CD4-positive, alpha-beta T cell treated with Interleukin-1 beta for 1 hour (primary cell): ENCODE results near the gene TRAPPC5.

Experiments used
- DNase-seq, 2 donors: peaks; one replicate each; pipeline ENCODE4 v3.0.0-alpha.2; 2020 to 2022

The TRAPPC5 gene

DNA sequence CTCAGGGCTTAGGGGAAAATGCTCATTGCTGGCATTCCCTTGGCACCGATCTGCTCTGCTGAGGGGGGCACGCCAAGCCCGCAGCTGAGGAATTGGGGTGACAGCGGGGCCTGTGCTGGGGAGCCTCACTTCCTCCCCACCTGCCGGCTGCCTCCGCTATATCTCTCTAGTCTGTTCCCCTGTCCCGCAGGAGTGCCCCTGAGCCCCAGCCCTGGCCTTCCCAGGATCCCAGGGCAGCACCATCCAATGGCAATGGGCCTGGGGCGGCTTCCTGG lies 34.3 kb upstream of the TRAPPC5 start:
- DNase-seq, result no peak

DNA sequence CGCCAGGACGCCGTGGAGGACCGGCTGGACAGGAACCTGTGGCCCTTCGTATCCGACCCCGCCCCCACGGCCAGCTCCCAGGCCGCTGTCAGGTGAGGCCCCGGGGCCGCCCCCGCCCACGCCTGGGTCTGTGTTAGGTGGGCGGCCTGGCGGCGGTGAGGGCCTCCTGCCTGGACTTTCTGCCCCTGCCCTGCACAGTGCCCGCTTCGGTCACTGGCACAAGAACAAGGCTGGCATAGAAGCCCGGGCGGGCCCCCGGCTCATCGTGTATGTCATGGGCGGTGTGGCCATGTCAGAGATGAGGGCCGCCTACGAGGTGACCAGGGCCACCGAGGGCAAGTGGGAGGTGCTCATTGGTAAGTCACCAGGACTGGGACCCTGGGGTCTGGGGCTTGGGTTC lies 33.5 kb upstream of the TRAPPC5 start:
- no peak for DNase-seq

DNA sequence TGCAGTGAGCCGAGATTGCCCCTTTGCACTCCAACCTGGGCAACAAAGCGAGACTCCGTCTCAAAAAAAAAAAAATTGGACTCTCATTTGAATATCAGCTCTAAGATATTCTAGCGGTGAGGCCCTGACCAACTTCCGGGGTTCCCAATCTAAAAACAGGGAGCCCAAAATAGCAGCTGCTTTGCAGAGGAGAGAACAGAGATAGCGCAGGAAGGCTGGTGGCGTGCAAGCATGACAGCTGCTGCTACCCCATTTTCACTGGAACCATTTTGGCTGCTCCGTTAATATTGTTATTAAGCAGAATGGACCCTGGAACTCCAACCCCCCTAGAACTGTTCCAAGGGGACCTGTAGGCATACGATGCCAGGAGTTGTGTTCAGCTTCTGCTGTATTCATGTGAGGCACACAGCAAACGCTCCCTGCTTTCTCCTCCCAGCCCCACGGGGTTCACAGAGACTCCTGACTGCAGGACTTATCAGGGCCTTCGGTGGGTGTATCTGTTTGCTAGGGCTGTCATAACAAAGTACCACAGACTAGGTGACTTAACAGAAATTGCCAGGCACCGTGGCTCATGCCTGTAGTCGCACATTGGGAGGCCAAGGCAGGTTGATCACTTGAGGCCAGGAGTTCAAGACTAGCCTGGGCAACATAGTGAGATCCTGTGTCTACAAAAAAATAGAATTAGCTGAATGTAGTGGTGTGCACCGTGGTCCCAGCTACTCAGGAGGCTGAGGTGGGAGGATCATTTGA lies 32.2 kb upstream of the TRAPPC5 start:
- DNase-seq, result no peak

DNA sequence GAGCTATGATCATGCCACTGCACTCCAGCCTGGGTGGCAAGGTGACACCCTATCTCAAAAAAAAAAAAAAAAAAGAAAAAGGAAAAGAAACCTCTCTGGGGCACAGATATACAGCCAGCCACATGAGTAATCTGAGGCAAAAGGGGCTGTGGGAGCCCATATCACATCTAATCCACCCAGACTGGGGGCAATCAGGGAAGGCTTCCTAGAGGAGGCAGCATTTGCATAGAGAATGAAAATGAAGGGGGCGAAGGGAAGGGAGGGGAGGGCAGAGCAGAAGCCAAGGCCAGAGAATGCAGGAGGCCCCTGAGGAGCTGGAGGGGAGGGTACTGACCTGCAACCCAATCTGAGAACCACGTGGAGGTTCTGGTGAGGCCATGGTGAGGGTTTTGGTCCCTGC lies 30.5 kb upstream of the TRAPPC5 start:
- no peak for DNase-seq

DNA sequence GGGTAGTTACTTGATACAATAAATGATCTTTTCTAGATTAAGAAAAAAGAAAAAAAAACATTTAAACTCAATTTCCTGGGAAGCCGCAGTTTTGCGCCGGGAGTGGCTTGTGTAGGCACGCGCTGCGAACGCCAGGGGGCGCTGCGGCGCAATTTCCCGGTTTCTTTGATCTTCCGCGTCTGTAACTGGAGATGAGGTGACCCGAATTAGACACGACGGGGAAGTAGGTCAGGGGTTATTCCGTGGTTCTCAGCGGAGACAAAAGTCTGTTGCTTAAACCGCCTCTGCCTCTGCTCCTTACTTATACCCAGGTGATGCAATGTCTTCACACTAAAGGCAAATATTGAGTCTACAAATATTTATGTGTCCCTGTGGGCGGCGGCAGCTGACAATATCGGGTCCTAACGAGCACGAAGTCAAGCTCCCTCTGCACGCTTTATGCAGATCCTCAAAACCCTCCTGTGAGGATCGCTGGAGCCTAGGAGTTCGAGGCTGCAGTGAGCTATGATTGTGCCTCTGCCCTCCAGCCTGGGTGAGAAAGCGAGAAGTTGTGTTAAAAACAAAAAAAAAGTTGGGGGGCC lies 28.5 kb upstream of the TRAPPC5 start:
- peak; percentile 86 to 88 for DNase-seq

DNA sequence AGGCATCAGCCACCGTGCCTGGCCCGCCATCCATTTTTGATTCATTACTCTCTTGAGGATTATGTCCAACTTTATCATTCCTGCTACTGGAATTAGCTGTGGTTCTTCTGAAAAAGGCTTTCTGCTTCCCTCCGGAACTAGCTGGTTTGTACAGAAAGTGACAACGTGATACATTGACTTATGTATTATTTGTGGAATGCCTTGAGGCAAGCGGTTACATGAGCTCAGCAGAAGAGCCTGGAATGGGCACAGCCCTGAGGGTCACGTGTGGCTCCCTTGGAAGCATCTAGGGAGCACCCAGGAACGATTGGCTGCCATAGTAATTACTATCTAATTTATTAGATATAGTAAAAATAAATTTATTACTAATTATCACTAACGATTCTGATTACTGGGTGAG lies 26.2 kb upstream of the TRAPPC5 start:
- no peak for DNase-seq

DNA sequence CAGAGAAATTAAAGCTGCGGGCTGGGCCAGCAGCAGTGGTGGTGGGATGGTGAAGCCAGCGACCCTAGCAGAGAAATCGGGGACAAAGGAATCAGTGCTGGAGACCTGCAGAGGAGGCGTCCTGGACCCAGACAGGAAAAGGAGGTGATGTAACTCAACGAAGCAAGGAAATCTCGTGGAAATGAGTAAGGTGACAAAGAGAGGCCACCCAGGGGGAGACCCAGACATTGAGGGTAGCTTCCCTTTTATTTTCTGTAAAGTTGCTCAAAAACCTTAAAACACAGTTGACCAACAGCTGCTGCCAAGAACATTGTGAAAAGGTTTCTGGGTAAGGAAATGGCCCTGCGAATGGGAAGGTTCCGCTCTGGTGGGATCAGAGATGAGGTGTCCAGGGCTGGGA lies 25.1 kb upstream of the TRAPPC5 start:
- peak in 1 of 2 donors; percentile 49 for DNase-seq

DNA sequence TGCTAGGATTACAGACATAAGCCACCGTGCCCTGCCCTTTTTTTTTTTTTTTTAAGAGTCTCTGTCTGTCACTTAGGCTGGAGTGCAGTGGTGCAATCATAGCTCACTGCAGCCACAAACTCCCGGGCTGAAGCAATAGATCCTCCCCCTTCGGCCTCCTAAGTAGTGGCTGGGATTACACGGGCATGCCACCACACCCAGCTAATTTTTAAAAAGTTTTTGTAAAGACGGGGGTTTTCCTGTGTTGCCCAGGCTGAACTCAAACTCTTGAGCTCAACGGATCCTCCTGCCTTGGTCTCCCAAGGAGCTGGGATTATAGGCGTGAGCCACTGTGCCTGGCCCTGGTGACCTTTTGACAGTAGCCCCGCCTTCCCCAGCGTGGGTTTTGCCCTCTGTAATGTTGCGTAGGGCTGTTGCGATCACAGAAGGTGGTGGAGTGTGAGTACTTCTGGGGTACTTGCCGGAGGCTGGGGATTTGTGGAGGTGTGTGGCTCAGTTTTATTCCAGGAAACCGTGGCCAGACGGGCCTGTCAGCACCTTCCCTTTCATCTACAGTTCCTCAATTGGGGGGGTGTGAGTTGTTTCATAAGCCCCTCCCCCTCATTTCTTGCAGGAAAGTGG lies 23.4 kb upstream of the TRAPPC5 start:
- peak in 1 of 2 donors; percentile 79 for DNase-seq

DNA sequence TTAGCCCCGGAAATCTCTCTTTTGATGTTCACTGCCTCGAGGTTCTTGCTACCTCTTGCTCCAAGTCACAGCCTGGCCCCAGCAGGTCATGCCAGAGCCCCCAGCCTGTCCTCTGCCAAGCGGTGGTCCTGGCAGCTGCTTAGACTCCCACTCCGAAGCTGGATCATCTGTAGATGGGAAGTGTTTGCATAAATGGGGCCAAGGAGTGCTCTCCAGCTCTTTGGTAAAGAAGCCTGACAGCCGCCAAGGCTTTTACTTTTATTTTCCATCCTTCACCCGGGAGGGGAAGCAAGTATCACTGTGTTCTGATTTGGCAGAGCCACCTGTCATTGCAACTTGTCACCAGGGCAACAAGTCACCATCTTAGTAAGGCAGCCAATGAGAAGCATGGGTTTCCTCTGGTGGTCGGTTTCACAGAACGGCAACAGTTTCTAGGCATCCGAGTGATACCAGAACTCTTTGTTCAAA lies 22.4 kb upstream of the TRAPPC5 start:
- DNase-seq, result peak; percentile 65 to 72

DNA sequence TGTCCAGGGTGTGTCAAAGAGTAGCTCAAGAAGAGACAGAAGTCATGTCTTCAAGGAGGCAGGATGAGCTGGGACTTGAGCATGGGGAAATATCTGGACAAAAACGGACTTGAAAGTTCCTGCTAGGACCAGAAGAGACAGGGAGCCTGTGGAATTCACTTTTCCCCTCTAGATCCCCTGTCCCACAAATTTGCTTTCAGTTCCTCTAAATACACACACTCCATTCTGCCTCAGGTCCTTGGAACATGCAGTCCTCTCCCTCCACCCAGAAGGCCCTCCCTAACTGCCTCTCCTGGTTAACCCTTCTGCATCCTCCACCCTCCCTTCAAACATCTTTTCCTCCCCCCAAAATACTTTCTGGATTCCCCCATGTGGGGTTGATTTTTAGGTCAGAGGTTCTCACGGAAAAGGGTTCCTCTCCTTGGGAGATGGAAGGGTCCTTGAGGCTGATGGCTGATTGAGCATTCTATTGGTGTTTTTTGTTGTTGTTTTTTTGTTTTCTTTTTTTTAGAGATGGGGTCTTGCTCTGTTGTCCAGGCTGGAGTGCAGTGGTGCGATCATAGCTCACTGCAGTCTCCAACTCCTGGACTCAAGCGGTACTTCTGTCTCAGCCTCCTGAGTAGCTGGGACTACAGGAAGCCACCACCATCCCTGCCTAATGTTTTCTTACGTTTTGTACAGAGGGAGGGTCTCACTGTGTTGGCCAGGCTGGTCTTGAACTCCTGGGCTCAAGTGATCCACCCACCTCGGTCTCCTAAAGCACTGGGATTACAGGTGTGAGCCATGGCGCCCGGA lies 18.7 kb upstream of the TRAPPC5 start:
- DNase-seq, result no peak

DNA sequence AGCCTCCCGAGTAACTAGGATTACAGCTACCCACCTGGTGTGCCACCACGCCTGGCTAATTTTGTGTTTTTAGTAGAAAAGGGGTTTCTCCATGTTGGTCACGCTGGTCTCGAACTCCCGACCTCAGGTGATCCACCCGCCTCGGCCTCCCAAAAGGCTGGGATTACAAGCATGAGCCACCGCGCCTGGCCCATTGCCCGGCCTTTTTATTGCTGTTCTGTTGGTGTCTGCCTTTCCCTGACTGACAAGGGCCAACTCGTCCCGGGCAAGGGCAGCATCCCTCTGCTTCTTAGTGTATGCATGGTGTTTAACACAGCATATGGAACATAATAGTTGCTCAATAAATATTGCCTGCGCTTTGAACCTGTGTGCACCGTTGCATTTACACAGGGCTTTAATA lies 18.0 kb upstream of the TRAPPC5 start:
- no peak for DNase-seq

DNA sequence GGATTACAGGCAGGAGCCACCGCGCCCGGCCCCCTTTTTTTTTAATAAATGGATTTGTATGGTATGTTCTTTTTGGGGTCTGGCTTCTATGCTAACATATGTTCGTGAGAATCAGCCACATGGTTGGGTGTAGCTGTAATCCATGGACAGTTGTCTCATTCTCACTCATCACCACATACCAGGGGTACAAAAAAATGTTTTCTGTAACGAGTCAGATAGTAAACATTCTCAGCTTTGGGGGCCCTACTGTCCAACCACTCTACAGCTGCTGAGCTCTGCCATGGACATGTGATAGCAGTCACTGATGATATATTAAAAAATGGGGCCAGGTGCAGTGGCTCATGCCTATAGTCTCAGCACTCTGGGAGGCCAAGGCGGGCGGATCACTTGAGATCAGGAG lies 16.9 kb upstream of the TRAPPC5 start:
- DNase-seq, result no peak

DNA sequence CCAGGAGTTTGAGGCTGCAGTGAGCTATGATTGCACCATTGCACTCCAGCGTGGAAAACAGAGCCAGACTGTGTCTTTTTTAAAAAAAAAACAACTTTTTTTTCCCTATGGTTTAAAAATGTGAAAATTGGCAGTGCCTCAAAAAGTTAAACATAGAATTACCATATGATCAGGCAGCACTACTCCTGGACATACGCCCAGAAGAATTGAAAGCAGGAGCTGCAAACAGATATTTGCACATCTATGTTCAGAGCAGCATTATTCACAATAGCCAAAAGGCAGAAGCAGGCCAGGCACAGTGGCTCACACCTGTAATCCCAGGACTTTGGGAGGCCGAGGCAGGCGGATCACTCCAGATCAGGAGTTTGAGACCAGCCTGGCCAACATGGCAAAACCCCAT lies 15.6 kb upstream of the TRAPPC5 start:
- no peak for DNase-seq

DNA sequence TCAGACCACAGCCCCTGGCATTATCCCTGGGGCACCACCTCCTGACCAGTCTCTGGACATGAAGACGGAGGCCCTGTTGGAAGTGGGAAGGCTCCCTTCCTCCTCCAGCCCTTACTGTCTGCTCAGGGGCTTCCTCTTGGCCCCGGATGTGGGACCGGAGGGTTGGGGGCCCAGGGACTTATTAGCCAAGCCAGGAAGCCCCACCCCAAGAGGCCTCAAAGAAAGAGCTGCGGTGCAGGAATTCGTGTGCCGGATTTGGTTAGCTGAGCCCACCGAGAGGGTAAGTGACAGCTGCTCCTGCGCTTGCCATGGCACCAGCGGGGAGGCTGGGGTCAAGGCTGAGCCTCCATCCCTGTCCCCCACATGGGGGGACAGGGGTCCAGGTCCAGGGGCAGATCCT lies 11.8 kb upstream of the TRAPPC5 start, which contains the start of gene RETN:
TSS of gene RETN (plus strand) at position 208 of the 400 bp plus-strand sequence. CDS start 278 bp downstream, outside the sequence.
- no peak for DNase-seq

DNA sequence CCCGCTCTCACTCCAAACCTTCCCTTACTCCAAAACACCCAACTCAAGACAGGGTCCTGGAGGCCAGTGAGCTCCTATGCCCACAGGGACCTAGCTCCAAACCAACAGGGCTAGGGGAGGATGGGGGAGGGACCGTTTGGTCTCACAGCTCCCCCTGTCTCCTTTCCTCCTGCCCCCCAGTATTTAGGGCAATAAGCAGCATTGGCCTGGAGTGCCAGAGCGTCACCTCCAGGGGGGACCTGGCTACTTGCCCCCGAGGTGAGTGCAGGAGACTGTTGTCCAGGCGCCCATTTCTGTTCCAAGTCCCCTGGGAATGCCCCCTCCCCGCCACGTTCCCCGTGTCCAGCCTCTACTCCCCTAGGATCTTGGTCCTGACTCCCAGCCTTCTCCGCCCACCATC lies 11.0 kb upstream of the TRAPPC5 start:
- no peak for DNase-seq

DNA sequence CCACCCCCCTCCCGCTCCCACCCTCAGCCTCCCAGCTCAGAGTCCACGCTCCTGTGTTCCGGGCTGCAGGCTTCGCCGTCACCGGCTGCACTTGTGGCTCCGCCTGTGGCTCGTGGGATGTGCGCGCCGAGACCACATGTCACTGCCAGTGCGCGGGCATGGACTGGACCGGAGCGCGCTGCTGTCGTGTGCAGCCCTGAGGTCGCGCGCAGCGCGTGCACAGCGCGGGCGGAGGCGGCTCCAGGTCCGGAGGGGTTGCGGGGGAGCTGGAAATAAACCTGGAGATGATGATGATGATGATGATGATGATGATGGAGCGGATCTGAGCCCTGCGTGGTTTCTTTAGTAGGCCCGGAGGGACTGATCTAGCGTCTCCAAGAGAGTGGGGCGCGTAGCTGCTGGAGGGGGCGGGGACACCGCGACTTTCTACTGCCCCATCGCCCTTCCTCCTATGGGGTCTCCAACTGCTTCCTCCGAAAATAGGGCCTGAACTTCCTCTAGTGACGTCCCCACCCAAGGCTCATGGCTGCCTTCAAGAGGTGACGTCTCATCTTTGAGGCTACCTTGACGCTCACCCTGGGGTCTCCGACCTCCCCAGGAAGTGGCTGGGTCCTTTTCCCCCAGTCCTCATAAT lies 10.4 kb upstream of the TRAPPC5 start:
- peak in 1 of 2 donors; percentile 61 for DNase-seq

DNA sequence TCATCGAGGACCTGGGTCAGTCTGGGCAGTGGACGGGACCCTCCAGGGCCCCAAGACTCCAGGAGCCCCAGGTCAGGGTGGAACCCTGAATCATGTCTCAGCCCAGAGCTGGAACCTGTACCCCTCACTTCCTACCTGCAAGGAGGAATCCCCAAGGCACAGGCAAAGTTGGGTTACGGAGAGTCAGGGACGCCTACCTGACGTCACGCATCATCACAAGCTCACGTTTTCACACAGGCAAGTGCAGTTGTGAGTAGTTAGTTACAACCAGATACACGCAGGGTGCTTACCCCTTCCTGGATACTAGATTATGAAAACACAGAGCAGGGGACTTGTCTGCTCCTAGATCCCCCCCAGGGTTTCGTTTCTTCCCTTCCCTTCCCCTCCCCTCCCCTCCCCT lies 9.8 kb upstream of the TRAPPC5 start:
- no peak for DNase-seq

DNA sequence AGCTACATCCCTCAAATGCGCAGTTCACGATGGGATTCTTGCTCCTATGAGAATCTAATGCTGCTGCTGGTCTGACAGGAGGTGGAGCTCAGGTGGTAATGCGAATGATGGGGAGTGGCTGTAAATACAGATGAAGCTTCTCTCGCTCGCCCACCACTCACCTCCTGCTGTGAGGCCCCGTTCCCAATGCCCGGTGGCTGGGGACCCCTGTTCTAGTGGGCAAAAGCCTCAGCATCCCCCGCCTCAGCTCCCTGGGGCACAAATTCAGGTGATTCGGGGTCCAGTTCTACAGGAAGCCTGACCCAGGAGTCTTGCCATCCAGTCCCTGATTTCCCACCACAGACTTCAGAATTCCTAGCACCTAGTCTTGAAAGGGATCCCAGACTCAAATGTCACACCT lies 8.1 kb upstream of the TRAPPC5 start:
- no peak for DNase-seq

DNA sequence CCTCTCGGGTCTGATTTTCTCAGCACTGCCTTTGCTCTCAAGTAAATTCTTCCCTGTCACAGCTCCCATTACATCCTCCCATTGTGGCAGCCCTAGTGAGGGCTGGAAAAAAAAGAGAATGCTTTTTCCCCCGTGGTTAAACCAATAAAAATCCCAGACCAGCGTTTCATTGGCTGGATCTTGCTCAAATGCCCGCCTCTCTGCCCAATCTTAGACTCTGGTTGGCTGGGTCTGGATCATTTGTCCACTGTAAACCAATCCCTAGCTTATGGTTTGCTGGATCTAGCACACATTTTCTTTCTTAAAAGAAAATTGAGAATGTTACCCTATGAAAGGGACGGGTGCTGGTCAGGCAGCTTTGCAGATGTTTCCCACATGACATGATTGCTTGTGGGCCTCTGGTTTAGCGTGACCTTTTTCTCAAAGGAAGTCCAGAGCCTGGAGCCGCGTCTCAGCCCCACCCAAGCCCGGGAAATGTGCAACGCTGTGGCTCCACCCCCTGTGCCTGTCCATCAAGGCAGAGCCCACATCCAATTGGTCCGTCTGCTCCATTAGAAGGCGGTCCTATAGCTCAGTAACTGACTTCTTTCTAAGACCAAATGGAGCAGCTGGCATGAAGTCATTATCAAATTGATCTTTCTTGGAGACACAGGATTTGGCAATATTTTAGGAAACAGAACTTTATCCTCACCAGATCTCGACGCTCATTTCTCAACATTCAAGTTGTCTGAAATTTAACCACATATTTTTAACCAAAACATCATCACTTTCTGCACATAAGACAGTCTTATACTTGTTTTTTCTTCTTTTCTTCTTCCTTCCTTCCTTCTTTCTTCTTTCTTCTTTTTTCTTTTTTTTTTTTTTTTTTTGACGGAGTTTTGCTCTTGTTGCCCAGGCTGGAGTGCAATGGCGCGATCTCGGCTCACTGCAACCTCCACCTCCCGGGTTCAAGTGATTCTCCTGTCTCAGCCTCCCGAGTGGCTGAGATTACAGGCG lies 6.3 kb upstream of the TRAPPC5 start:
- DNase-seq, result peak in 1 of 2 donors; percentile 75

DNA sequence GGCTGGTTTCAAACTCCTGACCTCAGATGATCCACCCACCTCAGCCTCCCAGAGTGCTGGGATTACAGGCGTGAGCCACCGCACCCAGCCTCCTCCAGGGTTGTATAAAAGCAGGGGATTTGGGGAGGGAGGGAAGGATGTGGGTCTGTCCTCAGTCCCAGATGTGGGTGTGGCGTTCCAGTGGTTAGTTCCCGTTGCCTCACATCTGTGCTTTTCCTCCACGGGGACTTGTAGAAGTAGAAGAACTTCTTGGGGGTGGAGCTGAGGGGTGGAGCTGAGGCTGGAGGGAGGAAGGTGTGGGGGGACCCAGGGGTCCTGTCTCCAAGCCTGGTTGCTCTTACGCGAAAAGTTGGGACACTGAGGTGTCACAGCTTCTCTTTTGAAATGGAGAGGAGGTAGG lies 4.3 kb upstream of the TRAPPC5 start:
- DNase-seq, result peak in 1 of 2 donors; percentile 41

DNA sequence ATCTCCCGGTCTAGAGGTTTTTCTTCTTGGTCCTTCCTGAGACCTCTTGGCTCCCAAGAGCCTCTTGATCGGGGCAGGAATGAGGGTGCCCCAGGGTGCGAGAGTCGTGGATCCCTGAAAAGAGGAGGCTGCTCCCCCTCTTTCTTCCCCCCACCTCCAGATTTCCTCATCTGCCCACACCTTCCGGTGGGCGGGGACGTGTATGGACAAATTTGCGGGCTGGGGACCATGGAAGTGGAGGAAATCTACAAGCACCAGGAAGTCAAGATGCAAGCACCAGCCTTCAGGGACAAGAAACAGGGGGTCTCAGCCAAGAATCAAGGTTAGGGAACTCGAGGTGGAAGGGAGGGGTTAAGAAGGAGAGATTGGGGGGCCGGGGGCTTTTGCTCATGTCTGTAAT lies 3.8 kb upstream of the TRAPPC5 start, which contains the start of gene MCEMP1:
TSS of gene MCEMP1 (plus strand) at position 237 of the 400 bp plus-strand sequence. CDS start at position 268, 31 bp downstream.
- DNase-seq, result peak in 1 of 2 donors; percentile 32
